Immature natural killer cell (primary cell): ENCODE results near the gene MCM9. TPM values are rescaled to one million over a fixed set of nuclear protein-coding genes. Genes with fewer than 3 reads are reported as not detected.
"Not testable (repeated sequence)": the region's sequence is repeated elsewhere in the genome, so short reads cannot be mapped to it uniquely, and the experiment has no call there.

Experiments
- DNase-seq, 3 donors: peaks; one replicate each; pipeline ENCODE4 v3.0.0; 2022; ENCODE audit warnings: mixed read lengths in 1 of 3
- H3K27ac Mint-ChIP-seq, 6 donors: one replicate each; pipeline ENCODE4 v1.8.0; 2020; ENCODE audit warnings: mixed read lengths in 6 of 6, mild to moderate bottlenecking in 5 of 6, inconsistent platforms in 4 of 6, moderate library complexity in 3 of 6
- H3K27me3 Mint-ChIP-seq, 3 donors: one replicate each; pipeline ENCODE4 v1.8.0; 2020 to 2021; ENCODE audit warnings: low read depth in 3 of 3, mild to moderate bottlenecking in 3 of 3, mixed read lengths in 3 of 3, moderate library complexity in 3 of 3, inconsistent platforms in 1 of 3
- H3K36me3 Mint-ChIP-seq, 3 donors: one replicate each; pipeline ENCODE4 v1.8.0; 2020; ENCODE audit warnings: mixed read lengths in 3 of 3, inconsistent platforms in 2 of 3, mild to moderate bottlenecking in 2 of 3
- H3K4me1 Mint-ChIP-seq, 2 donors: one replicate each; pipeline ENCODE4 v1.8.0; 2020; ENCODE audit warnings: inconsistent platforms in 2 of 2, mild to moderate bottlenecking in 2 of 2, mixed read lengths in 2 of 2, moderate library complexity in 1 of 2
- H3K4me3 Mint-ChIP-seq, 5 donors: one replicate each; pipeline ENCODE4 v1.8.0; 2020; ENCODE audit warnings: mild to moderate bottlenecking in 5 of 5, mixed read lengths in 5 of 5, inconsistent platforms in 3 of 5, moderate library complexity in 3 of 5
- H3K9me3 Mint-ChIP-seq, 6 donors: one replicate each; pipeline ENCODE4 v1.8.0; 2020; ENCODE audit warnings: mild to moderate bottlenecking in 6 of 6, mixed read lengths in 6 of 6, inconsistent platforms in 4 of 6, moderate library complexity in 3 of 6
- polyA plus RNA-seq, 3 donors: library from polyadenylated mRNA; unstranded; fragments of 300-500 nt; fragmentation: Illumina TruSeq; gene quantifications; one replicate each; pipeline ENCODE4 v1.2.3, GENCODE V29; 2021

The MCM9 gene
- polyA plus RNA-seq, 3 donors from 2014 or later: 15.3 to 23.7 (median 16.8) TPM

DNA sequence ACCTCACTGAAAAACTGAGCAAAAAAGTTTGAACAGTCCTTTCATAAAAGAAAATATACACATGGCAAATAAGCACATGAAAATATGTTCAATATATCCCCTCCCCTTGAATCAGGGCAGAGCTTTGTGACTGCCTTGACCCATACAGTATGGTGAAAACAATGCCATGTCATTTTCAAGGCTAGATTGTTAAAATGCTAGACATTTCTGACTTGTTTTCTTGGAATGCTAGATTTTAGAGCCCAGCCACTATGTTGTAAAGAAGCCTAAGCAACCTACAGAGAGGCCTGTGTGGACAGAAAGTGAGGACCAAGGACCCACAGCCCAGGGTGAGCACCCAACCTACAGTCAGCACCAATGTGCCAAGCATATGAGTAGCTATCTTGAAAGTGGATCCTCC lies 58.1 kb downstream of the MCM9 start:
- Mint-ChIP-seq H3K9me3 (peaks cover 0 to 2% (median 0%) of the 10 kb centered on the region in 6 donors), H3K27me3 (no peaks in the 10 kb centered on the region), H3K4me1 (peaks cover 21 to 62% of the 10 kb centered on the region in 2 donors), H3K36me3 (peaks cover 0 to 3% (median 0%) of the 10 kb centered on the region in 3 donors), H3K27ac (peak overlapping the region in 1 of 6 donors; percentile 61), H3K4me3 (no peak overlapping the region)
- DNase-seq: no peak

DNA sequence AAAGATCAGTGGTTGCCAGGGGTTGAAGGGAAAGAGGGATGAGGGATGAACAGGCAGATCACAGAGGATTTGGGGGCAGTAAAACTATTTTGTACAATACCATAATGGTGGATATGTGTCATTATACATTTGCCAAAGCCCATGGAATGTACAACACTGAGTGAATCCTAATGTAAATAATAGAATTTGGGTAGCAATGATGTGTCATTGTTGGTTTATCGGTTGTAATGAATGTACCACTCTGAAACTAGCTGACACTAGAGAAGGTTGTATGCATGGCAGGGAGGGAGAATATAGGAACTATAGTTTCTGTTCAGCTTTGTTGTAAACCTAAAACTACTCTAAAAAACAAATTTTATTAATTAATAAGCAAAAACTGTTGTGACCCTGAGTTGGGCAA lies 58.8 kb downstream of the MCM9 start:
- no peak for DNase-seq
- H3K9me3 Mint-ChIP-seq: peaks cover 0 to 2% (median 0%) of the 10 kb centered on the region in 6 donors
- no peak overlapping the region for H3K27ac Mint-ChIP-seq
- no peak overlapping the region for H3K4me3 Mint-ChIP-seq
- peaks cover 19 to 60% of the 10 kb centered on the region in 2 donors for H3K4me1 Mint-ChIP-seq
- no peaks in the 10 kb centered on the region for H3K27me3 Mint-ChIP-seq
- H3K36me3 Mint-ChIP-seq: peaks cover 0 to 3% (median 3%) of the 10 kb centered on the region in 3 donors

DNA sequence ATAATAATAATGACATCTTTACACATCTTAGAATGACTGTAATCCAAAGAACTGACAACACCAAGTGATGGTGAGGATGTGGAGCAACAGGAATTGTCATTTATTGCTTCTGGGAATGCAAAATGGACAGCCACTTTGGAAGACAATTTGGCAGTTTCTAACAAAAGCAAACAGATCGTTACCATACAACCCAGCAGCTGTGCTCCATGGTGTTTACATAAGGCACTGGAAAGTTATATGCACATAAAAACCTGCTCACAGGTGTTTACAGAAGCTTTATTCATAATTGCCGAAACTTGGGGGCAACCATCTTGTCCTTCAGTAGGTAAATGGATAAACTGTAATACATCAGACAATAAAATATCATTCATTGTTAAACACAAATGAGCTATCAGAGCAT lies 59.3 kb downstream of the MCM9 start:
- Mint-ChIP-seq H3K36me3 (peaks cover 0 to 7% (median 3%) of the 10 kb centered on the region in 3 donors), H3K9me3 (peaks cover 0 to 2% (median 0%) of the 10 kb centered on the region in 6 donors), H3K4me1 (peaks cover 23 to 60% of the 10 kb centered on the region in 2 donors), H3K27me3 (no peaks in the 10 kb centered on the region), H3K4me3 (no peak overlapping the region), H3K27ac (no peak overlapping the region)
- no peak for DNase-seq

DNA sequence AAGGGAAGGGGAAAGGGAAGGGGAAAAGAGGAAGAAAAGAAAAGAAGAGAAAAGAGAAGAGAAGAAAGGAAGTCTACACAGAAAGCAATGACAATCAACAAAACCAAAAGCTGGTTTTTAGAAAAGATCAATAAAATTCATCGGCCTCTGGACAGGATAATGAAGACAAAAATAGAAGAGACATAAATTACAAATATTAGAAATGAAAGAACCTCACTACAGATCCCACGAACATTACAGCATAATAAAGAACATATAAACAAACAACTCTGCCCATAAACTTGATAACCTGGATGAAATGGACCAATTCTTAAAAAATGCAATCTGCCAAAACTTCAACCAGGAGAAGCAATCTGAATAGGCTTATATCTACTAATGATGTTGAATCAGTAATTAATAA lies 61.7 kb downstream of the MCM9 start:
- no peak for DNase-seq
- peak overlapping the region in 2 of 6 donors; percentile 24 to 32 for H3K27ac Mint-ChIP-seq
- H3K27me3 Mint-ChIP-seq: no peaks in the 10 kb centered on the region
- H3K36me3 Mint-ChIP-seq: peaks cover 0 to 7% (median 3%) of the 10 kb centered on the region in 3 donors
- H3K4me1 Mint-ChIP-seq: peaks cover 30 to 67% of the 10 kb centered on the region in 2 donors
- peaks cover 0 to 2% (median 0%) of the 10 kb centered on the region in 6 donors for H3K9me3 Mint-ChIP-seq
- no peak overlapping the region for H3K4me3 Mint-ChIP-seq

DNA sequence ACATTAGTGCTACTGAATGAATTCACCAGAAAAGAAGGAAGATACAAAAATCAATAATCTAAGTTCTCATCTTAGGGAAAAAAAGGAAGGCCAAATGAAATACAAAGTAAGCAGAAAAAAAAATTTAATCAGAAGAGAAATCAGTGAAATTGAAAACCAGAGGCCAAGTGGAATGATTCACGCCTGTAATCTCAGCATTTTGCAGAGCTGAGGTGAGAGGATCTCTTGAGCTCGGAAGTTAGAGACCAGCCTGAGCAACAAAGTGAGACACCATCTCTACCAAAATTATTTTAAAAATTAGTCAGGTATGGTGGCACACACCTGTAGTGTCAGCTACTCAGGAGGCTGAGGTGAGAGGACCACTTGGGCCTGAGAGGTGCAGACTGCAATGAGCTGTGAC lies 62.2 kb downstream of the MCM9 start:
- Mint-ChIP-seq H3K9me3 (peaks cover 0 to 2% (median 0%) of the 10 kb centered on the region in 6 donors), H3K27ac (peak overlapping the region in 1 of 6 donors; percentile 10), H3K4me3 (no peak overlapping the region), H3K4me1 (peaks cover 30 to 66% of the 10 kb centered on the region in 2 donors), H3K27me3 (no peaks in the 10 kb centered on the region), H3K36me3 (peaks cover 0 to 7% (median 3%) of the 10 kb centered on the region in 3 donors)
- DNase-seq: no peak

DNA sequence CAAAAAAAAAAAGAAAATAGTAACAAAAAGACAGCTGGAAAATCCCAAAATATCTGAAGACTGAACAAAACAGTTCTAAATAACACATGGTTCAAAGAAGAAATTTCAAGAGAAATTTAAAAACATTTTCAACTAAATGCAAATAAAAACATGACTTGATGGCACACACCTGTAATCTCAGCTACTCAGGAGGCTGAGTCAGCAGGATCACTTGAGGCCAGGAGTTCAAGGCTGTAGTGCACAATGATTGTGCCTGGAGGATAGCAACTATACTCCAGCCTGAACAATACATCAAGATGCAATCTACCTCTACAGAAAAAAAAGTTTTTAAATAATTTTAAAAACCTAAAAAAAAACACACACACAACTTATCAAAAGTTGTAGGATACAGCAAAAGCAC lies 62.6 kb downstream of the MCM9 start:
- Mint-ChIP-seq H3K27ac (no peak overlapping the region), H3K4me1 (peaks cover 27 to 62% of the 10 kb centered on the region in 2 donors)

DNA sequence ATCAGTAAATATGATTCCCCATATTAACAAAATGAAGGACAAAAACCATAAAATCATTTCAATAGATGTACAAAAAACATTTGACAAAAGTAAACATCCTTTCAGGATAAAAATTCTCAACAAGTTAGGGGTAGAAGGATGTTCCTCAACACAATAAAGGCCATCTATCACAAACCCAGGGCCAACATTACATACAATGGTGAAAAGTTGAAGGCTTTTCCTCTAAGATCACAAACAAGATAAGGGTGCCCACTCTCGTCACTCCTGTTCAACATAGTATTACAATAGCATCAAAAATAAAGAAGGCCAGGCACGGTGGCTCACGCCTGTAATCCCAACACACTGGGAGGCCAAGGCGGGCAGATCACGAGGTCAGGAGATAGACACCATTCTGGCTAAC lies 63.6 kb downstream of the MCM9 start:
- H3K4me1 Mint-ChIP-seq: peaks cover 29 to 60% of the 10 kb centered on the region in 2 donors
- no peak overlapping the region for H3K27ac Mint-ChIP-seq
- peaks cover 0 to 7% (median 0%) of the 10 kb centered on the region in 3 donors for H3K36me3 Mint-ChIP-seq
- H3K9me3 Mint-ChIP-seq: peaks cover 0 to 2% (median 0%) of the 10 kb centered on the region in 6 donors
- no peak for DNase-seq
- H3K4me3 Mint-ChIP-seq: no peak overlapping the region
- no peaks in the 10 kb centered on the region for H3K27me3 Mint-ChIP-seq

More for the DNA sequence above, 62.6 kb downstream of the MCM9 start:
- Mint-ChIP-seq H3K4me3 (no peak overlapping the region), H3K36me3 (peaks cover 0 to 7% (median under 1%) of the 10 kb centered on the region in 3 donors), H3K9me3 (peaks cover 0 to 2% (median 0%) of the 10 kb centered on the region in 6 donors), H3K27me3 (no peaks in the 10 kb centered on the region)
- no peak for DNase-seq

DNA sequence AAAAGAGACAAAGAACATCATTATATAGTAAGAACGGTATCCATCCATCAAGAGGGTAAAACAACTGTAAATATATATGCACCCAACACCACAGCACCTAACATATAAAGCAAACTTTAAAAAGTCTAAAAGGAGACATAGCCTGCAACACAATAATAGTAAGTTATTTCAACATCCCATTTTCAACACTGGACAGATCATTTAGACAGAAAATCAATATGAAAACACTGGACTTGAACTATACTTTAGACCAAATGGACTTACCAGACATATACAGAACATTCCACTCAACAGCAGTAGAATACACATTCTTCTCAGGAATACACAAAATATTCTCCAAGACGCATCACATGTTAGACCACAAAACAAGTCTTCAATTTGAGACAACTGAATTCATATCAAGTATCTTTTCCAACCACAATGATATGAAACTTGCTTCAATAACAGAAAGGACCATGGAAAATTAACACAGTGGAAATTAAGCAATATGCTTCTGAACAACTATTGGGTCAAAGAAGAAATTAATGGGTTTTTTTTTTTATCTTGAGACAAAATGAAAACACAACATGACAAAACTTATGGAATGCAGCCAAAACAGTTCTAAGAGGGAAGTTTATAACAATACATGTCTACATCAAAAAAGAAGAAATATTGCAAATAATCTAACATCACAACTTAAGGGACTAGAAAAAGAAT lies 64.9 kb downstream of the MCM9 start:
- Mint-ChIP-seq H3K9me3 (peaks cover 0 to 2% (median 0%) of the 10 kb centered on the region in 6 donors), H3K27me3 (no peaks in the 10 kb centered on the region), H3K4me3 (no peak overlapping the region), H3K4me1 (peaks cover 41 to 73% of the 10 kb centered on the region in 2 donors), H3K27ac (no peak overlapping the region), H3K36me3 (peaks cover 0 to 7% (median 0%) of the 10 kb centered on the region in 3 donors)
- no peak for DNase-seq

DNA sequence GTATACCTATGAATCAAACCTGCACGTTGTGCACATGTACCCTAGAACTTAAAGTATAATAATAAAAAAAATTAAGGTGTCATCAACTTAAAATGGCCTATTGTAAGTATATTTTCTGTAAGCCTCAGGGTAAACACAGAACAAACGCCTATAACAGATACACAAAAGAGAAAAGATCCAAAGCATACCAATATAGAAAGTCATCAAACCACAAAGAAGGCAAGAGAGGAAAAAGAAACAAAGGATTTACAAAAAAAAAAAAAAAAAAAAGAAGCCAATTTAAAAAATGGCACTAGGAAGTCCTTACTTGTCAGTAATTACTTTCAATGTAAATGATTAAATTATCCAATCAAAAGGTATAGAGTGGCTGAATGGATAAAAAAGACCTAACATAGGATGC lies 65.6 kb downstream of the MCM9 start:
- Mint-ChIP-seq H3K4me3 (no peak overlapping the region), H3K36me3 (peaks cover 0 to 7% (median 0%) of the 10 kb centered on the region in 3 donors), H3K9me3 (peaks cover 0 to 2% (median 0%) of the 10 kb centered on the region in 6 donors), H3K27me3 (no peaks in the 10 kb centered on the region), H3K27ac (no peak overlapping the region), H3K4me1 (peaks cover 48 to 78% of the 10 kb centered on the region in 2 donors)
- no peak for DNase-seq

DNA sequence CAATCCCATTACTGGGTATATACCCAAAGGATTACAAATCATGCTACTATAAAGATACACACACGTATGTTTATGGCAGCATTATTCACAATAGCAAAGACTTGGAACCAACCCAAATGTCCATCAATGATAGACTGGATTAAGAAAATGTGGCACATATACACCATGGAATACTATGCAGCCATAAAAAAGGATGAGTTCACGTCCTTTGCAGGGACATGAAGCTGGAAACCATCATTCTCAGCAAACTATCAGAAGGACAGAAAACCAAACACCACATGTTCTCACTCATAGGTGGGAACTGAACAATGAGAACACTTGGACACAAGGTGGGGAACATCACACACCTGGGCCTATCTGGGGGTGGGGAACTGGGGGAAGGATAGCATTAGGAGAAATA lies 66.1 kb downstream of the MCM9 start:
- peaks cover 52 to 80% of the 10 kb centered on the region in 2 donors for H3K4me1 Mint-ChIP-seq
- H3K27ac Mint-ChIP-seq, H3K4me3 Mint-ChIP-seq, H3K27me3 Mint-ChIP-seq, DNase-seq, H3K9me3 Mint-ChIP-seq, H3K36me3 Mint-ChIP-seq: not testable (repeated sequence)

DNA sequence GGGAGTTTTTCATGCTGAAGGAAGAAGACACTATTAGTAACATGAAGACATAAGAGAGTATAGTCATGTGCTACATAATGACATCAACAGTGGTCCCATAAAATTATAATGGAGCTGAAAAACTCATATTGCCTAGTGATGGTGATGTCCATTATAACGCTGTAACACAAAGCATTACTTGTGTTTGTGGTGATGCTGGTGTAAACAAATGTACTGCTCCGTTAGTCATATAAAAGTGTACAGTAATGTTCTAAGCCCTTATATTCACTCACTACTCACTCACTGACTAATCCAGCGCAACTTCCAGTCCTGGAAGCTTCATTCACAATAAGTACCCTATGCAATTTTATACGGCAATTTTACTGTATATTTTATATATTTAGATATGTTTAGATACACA lies 67.8 kb downstream of the MCM9 start:
- no peak for DNase-seq
- H3K9me3 Mint-ChIP-seq: peaks cover 0 to 2% (median 0%) of the 10 kb centered on the region in 6 donors
- H3K4me1 Mint-ChIP-seq: peaks cover 53 to 84% of the 10 kb centered on the region in 2 donors
- H3K36me3 Mint-ChIP-seq: peaks cover 0 to 7% (median 0%) of the 10 kb centered on the region in 3 donors
- H3K4me3 Mint-ChIP-seq: no peak overlapping the region
- H3K27me3 Mint-ChIP-seq: no peaks in the 10 kb centered on the region
- no peak overlapping the region for H3K27ac Mint-ChIP-seq

DNA sequence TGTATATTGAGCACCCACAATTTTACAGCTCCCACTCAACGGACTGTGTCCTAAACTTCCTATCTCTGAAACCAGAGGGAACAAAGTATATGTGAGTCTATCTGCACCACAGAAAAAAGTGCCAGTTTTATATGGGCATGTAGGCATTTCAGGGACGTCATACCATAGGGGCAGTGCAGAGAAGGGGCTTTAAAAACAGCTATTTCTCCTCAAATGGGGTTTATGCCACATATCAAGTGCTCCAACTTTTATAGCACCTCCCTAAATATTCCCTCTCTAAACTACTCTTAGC lies 69.9 kb downstream of the MCM9 start:
- peaks cover 0 to 2% (median 0%) of the 10 kb centered on the region in 6 donors for H3K9me3 Mint-ChIP-seq
- H3K27ac Mint-ChIP-seq: peak overlapping the region in 3 of 6 donors; percentile 61 to 68 (median 67)
- DNase-seq: no peak
- peaks cover 60 to 89% of the 10 kb centered on the region in 2 donors for H3K4me1 Mint-ChIP-seq
- H3K27me3 Mint-ChIP-seq: no peaks in the 10 kb centered on the region
- peaks cover 0 to 4% (median 4%) of the 10 kb centered on the region in 3 donors for H3K36me3 Mint-ChIP-seq
- peak overlapping the region in 3 of 5 donors; percentile 40 to 62 (median 52) for H3K4me3 Mint-ChIP-seq

DNA sequence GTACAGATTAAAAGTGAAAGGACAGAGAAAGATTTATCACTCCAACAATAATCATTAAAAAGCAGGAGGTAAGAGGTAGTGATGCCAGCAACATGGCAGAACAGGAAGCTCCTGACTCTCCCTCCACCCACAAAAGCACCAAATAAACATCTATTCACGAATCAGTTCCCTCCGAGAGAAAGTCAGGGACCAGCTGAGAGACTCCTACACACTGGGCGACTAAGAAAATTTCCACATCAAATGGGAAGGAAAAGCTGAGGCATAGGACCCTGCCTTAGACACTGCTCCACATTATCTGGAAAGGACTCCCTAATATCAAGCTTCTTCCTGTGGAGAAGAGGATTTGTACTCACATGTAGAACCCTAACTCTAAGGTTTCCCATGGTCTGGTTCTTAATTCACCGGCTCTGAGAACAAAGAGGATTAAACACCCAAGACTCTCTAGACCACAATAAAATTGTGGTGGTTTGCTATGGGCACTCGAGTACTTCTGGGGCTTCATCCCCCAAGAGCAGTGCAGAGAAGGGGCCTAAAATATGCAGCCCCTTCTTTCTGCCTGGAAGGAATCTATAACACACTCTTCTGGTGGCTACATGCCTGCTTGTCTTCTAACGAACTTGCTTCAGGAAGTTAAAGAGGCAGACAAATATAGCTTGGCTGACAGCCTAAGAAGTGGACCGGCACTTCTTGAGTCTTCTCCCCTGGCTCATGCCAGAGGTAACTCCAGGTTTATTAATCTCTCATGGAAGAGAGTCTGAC lies 70.4 kb downstream of the MCM9 start:
- peaks cover 0 to 4% (median 4%) of the 10 kb centered on the region in 3 donors for H3K36me3 Mint-ChIP-seq
- H3K4me3 Mint-ChIP-seq: peak overlapping the region; percentile 28 to 62 (median 52)
- no peaks in the 10 kb centered on the region for H3K27me3 Mint-ChIP-seq
- peak overlapping the region; percentile 29 to 68 (median 65) for H3K27ac Mint-ChIP-seq
- peaks cover 0 to 2% (median 0%) of the 10 kb centered on the region in 6 donors for H3K9me3 Mint-ChIP-seq
- no peak for DNase-seq
- peaks cover 62 to 89% of the 10 kb centered on the region in 2 donors for H3K4me1 Mint-ChIP-seq

DNA sequence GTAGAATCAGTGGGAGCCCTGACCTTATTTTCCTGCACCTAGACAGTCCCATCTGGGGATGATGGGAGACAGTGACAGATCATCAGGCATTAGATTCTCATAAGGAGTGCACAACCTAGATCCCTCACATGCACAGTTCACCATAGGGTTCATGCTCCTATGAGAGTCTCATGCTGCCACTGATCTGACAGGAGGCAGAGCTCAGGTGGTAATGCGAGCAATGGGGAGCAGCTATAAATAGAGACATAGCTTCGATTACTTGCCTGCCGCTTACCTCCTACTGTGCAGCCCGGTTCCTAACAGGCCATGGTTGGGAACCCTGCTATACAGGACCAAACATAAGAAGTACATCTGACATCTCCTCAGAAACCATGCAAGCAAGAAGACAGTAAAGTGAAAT lies 72.5 kb downstream of the MCM9 start:
- Mint-ChIP-seq H3K9me3 (peaks cover 0 to 1% (median 0%) of the 10 kb centered on the region in 6 donors), H3K27ac (peak overlapping the region in 1 of 6 donors; percentile 22)

More for the DNA sequence above, 72.5 kb downstream of the MCM9 start:
- peak overlapping the region in 1 of 5 donors; percentile 15 for H3K4me3 Mint-ChIP-seq
- no peaks in the 10 kb centered on the region for H3K27me3 Mint-ChIP-seq
- no peak for DNase-seq
- H3K36me3 Mint-ChIP-seq: peaks cover 0 to 4% (median 4%) of the 10 kb centered on the region in 3 donors
- peaks cover 68 to 94% of the 10 kb centered on the region in 2 donors for H3K4me1 Mint-ChIP-seq
